Measurements from ENCODE around the gene IL17RA. TPM values are rescaled to one million over a fixed set of nuclear protein-coding genes. Genes with fewer than 3 reads are reported as not detected.

Gene IL17RA
- total and polyA plus RNA-seq, 2 experiments from 2014 or later, result 13.9 to 18.3 TPM

GRCh38 chr22:17117890-17118289 lies 33.1 kb downstream of the IL17RA start:
- Histone ChIP-seq H3K79me2 (ENCODE audit: insufficient read depth) (no peaks in the 10 kb centered on the region), H3K27me3 (replicated peaks; ENCODE audit: insufficient read depth) (no peaks in the 10 kb centered on the region; the same call in 1 of the 2 replicates), H2AFZ (no peak overlapping the region), H3K9me2 (ENCODE audit: insufficient read depth) (no peaks in the 10 kb centered on the region), H4K20me1 (ENCODE audit: insufficient read depth) (no peaks in the 10 kb centered on the region), H3K4me2 (ENCODE audit: unreplicated experiment) (no peak overlapping the region), H3K4me1 (ENCODE audit: insufficient read depth) (no peaks in the 10 kb centered on the region), H3K27ac (no peak overlapping the region), H3K4me3 (no peak overlapping the region), H3F3A (ENCODE audit: insufficient read depth) (no peaks in the 10 kb centered on the region), H3K9me3 (ENCODE audit: low read depth) (no peaks in the 10 kb centered on the region), H3K36me3 (ENCODE audit: low read depth) (no peaks in the 10 kb centered on the region), H3K9ac (no peak overlapping the region)
- TF ChIP-seq EZH2phosphoT487 (IDR thresholded peaks at IDR 0.05; ENCODE audit: insufficient read depth, low read depth) (no peak), EZH2 (IDR thresholded peaks at IDR 0.05; ENCODE audit: insufficient read depth, poor library complexity, severe bottlenecking) (no peak)
- no peak for DNase-seq
- WGBS, 2 experiments (ENCODE audit: low coverage in 1 of 2, low lambda C conversion rate in 2 of 2, missing lambda C conversion rate in 2 of 2), result 48% methylated on average over 4 of the region's 4 CpGs
- in situ Hi-C loops (cut with MboI), result no loop called here

- no peaks in the 10 kb centered on the region; the same call in 1 of the 2 replicates for H3K27me3 ChIP-seq (replicated peaks; ENCODE audit: insufficient read depth)
- H3K9me3 ChIP-seq (ENCODE audit: low read depth), result no peaks in the 10 kb centered on the region
- H3F3A ChIP-seq (ENCODE audit: insufficient read depth), result no peaks in the 10 kb centered on the region
- no peaks in the 10 kb centered on the region for H3K4me1 ChIP-seq (ENCODE audit: insufficient read depth)
- TF ChIP-seq EZH2 (IDR thresholded peaks at IDR 0.05; ENCODE audit: insufficient read depth, poor library complexity, severe bottlenecking) (no peak), EZH2phosphoT487 (IDR thresholded peaks at IDR 0.05; ENCODE audit: insufficient read depth, low read depth) (no peak)
- H3K36me3 ChIP-seq (ENCODE audit: low read depth), result no peaks in the 10 kb centered on the region
- no peak for DNase-seq
- H3K27ac ChIP-seq, result no peak overlapping the region
- no peak overlapping the region for H3K4me3 ChIP-seq
- in situ Hi-C loops (cut with MboI), result no loop called here
- H3K79me2 ChIP-seq (ENCODE audit: insufficient read depth), result no peaks in the 10 kb centered on the region
- no peak overlapping the region for H3K9ac ChIP-seq
- H3K4me2 ChIP-seq (ENCODE audit: unreplicated experiment), result no peak overlapping the region
- H2AFZ ChIP-seq, result no peak overlapping the region
- H3K9me2 ChIP-seq (ENCODE audit: insufficient read depth), result no peaks in the 10 kb centered on the region
- no peaks in the 10 kb centered on the region for H4K20me1 ChIP-seq (ENCODE audit: insufficient read depth)
- WGBS, 2 experiments (ENCODE audit: low coverage in 1 of 2, low lambda C conversion rate in 2 of 2, missing lambda C conversion rate in 2 of 2), result 69 to 83% methylated on average over 4 of the region's 4 CpGs
Measured at GRCh38 chr22:17118342-17118741, 33.5 kb downstream of the IL17RA start.

GRCh38 chr22:17119481-17120202 lies 34.8 kb downstream of the IL17RA start:
- H3K9me2 ChIP-seq (ENCODE audit: insufficient read depth), result no peaks in the 10 kb centered on the region
- no peak overlapping the region for H3K27ac ChIP-seq
- H3K4me3 ChIP-seq, result no peak overlapping the region
- no peak overlapping the region for H2AFZ ChIP-seq
- no peaks in the 10 kb centered on the region for H3K9me3 ChIP-seq (ENCODE audit: low read depth)
- no peaks in the 10 kb centered on the region for H4K20me1 ChIP-seq (ENCODE audit: insufficient read depth)
- H3F3A ChIP-seq (ENCODE audit: insufficient read depth), result no peaks in the 10 kb centered on the region
- no peaks in the 10 kb centered on the region for H3K4me1 ChIP-seq (ENCODE audit: insufficient read depth)
- H3K27me3 ChIP-seq (replicated peaks; ENCODE audit: insufficient read depth), result no peaks in the 10 kb centered on the region; the same call in 1 of the 2 replicates
- WGBS, 2 experiments (ENCODE audit: low coverage in 1 of 2, low lambda C conversion rate in 2 of 2, missing lambda C conversion rate in 2 of 2), result 27 to 42% methylated on average over 46 to 63 of the region's 63 CpGs
- in situ Hi-C loops (cut with MboI), result no loop called here
- no peaks in the 10 kb centered on the region for H3K79me2 ChIP-seq (ENCODE audit: insufficient read depth)
- TF ChIP-seq EZH2phosphoT487 (IDR thresholded peaks at IDR 0.05; ENCODE audit: insufficient read depth, low read depth), result no peak
- no peak for TF ChIP-seq EZH2 (IDR thresholded peaks at IDR 0.05; ENCODE audit: insufficient read depth, poor library complexity, severe bottlenecking)
- H3K9ac ChIP-seq, result no peak overlapping the region
- no peak overlapping the region for H3K4me2 ChIP-seq (ENCODE audit: unreplicated experiment)
- peak; percentile 24 for DNase-seq
- no peaks in the 10 kb centered on the region for H3K36me3 ChIP-seq (ENCODE audit: low read depth)

- H2AFZ ChIP-seq, result no peak overlapping the region
- H3K27ac ChIP-seq, result no peak overlapping the region
- no peaks in the 10 kb centered on the region for H3K79me2 ChIP-seq (ENCODE audit: insufficient read depth)
- H4K20me1 ChIP-seq (ENCODE audit: insufficient read depth), result no peaks in the 10 kb centered on the region
- DNase-seq, result peak; percentile 56
- in situ Hi-C loops (cut with MboI), result no loop called here
- 5 to 8% methylated on average over 21 to 24 of the region's 45 CpGs for WGBS, 2 experiments (ENCODE audit: low coverage in 1 of 2, low lambda C conversion rate in 2 of 2, missing lambda C conversion rate in 2 of 2)
- TF ChIP-seq EZH2phosphoT487 (IDR thresholded peaks at IDR 0.05; ENCODE audit: insufficient read depth, low read depth), result no peak
- no peaks in the 10 kb centered on the region for H3K36me3 ChIP-seq (ENCODE audit: low read depth)
- no peaks in the 10 kb centered on the region for H3K4me1 ChIP-seq (ENCODE audit: insufficient read depth)
- no peaks in the 10 kb centered on the region for H3K9me3 ChIP-seq (ENCODE audit: low read depth)
- no peaks in the 10 kb centered on the region; the same call in 1 of the 2 replicates for H3K27me3 ChIP-seq (replicated peaks; ENCODE audit: insufficient read depth)
- H3K4me3 ChIP-seq, result peak overlapping the region; percentile 60; the same call in 1 of the 2 replicates
- H3K4me2 ChIP-seq (ENCODE audit: unreplicated experiment), result no peak overlapping the region
- H3K9ac ChIP-seq, result no peak overlapping the region
- no peaks in the 10 kb centered on the region for H3K9me2 ChIP-seq (ENCODE audit: insufficient read depth)
- H3F3A ChIP-seq (ENCODE audit: insufficient read depth), result no peaks in the 10 kb centered on the region
Measured at GRCh38 chr22:17120281-17120680, 35.5 kb downstream of the IL17RA start.

Measured in GM23248 (cell line).